K562 (cell line): ENCODE data around the gene SLC35G6.

Source experiments
- ARID3B ChIP-seq: fragments of 250-450 bp; sonication (Bioruptor Pico); IDR thresholded peaks from 2 replicates; pipeline ENCODE4 v1.4.0; 2020; ENCODE audit warnings: borderline replicate concordance
- C11orf30 ChIP-seq: fragments of 450-650 bp; IDR thresholded peaks from 2 replicates; pipeline ENCODE4 v1.6.1; 2016; ENCODE audit warnings: low read depth, mild to moderate bottlenecking
- CHD2 ChIP-seq: IDR thresholded peaks from 2 replicates; pipeline ENCODE4 v1.6.1; 2011; ENCODE audit warnings: low read depth, low read length
- EP300 ChIP-seq: IDR thresholded peaks from 2 replicates; pipeline ENCODE4 v1.6.1; 2012; ENCODE audit warnings: low read length, improper control_type of control experiment
- ETV6 ChIP-seq, 3 experiments: fragments of 150-350 bp in 1 of 3; sonication (generic) in 1 of 3; formaldehyde crosslinking in 1 of 3; IDR thresholded peaks; 2 replicates each; pipeline versions ENCODE4 v1.6.1 to v1.8.0; 2014 to 2022; ENCODE audit warnings: borderline replicate concordance in 2 of 3, low read depth in 2 of 3, antibody characterized with exemption in 1 of 3, low read length in 1 of 3, mild to moderate bottlenecking in 1 of 3, missing genetic modification reagents in 1 of 3
- EZH2 ChIP-seq: IDR thresholded peaks from 2 replicates; pipeline ENCODE4 v1.6.1; 2012; ENCODE audit warnings: low read depth, mild to moderate bottlenecking, inconsistent platforms, low read length, borderline replicate concordance
- MAZ ChIP-seq, 2 experiments: fragments of 450-650 bp in 1 of 2; sonication (generic) in 1 of 2; formaldehyde crosslinking; IDR thresholded peaks in 1 of 2; conservative IDR thresholded peaks in 1 of 2; 2 replicates each; pipeline versions ENCODE4 v1.4.0 to v1.5.0; 2020; ENCODE audit warnings: mild to moderate bottlenecking in 1 of 2, missing genetic modification reagents in 1 of 2
- POLR2A ChIP-seq: fragments of 450-650 bp; conservative IDR thresholded peaks from 2 replicates; pipeline ENCODE4 v1.6.1; 2016
- RFX1 ChIP-seq: fragments of 450-650 bp; IDR thresholded peaks from 2 replicates; pipeline ENCODE4 v1.6.1; 2016; ENCODE audit warnings: mild to moderate bottlenecking, moderate library complexity
- SAFB2 ChIP-seq: fragments of 200-400 bp; formaldehyde crosslinking; IDR thresholded peaks from 2 replicates; pipeline ENCODE4 v1.6.1; 2018; ENCODE audit warnings: borderline replicate concordance, low read length, low read depth, moderate library complexity; ENCODE audit not compliant: severe bottlenecking
- ZBTB1 ChIP-seq: sonication (generic); formaldehyde crosslinking; IDR thresholded peaks from 2 replicates; pipeline ENCODE4 v1.8.1; 2023; ENCODE audit warnings: missing genetic modification reagents, low read depth, mild to moderate bottlenecking, borderline replicate concordance
- ZNF146 ChIP-seq: IDR thresholded peaks from one replicate; pipeline ENCODE4 v1.6.1; 2018; ENCODE audit warnings: missing compliant biosample characterization; ENCODE audit not compliant: unreplicated experiment
- ZNF695 ChIP-seq: fragments of 450-650 bp; formaldehyde crosslinking; IDR thresholded peaks from 2 replicates; pipeline ENCODE4 v1.4.0; 2020; ENCODE audit warnings: mild to moderate bottlenecking, moderate library complexity

GRCh38 chr17:7475764-7476422 is 5.4 kb upstream of the SLC35G6 start:
- TF ChIP-seq C11orf30 (no peak), MAZ (CRISPR knock-in tag; conservative IDR thresholded peaks at IDR 0.05 in 1 of 2, IDR thresholded peaks at IDR 0.05 in 1 of 2) (no peak), ZBTB1 (CRISPR knock-in tag) (no peak), RFX1 (no peak), EP300 (peak; percentile 54; the same call in 1 of the 2 replicates), ZNF146 (CRISPR knock-in tag) (no peak), CHD2 (no peak), ZNF695 (CRISPR knock-in tag) (no peak), EZH2 (no peak), SAFB2 (no peak), ARID3B (CRISPR knock-in tag) (no peak), POLR2A (no peak), ETV6 (IDR thresholded peaks at IDR 0.05; ENCODE audit: borderline replicate concordance in 1 of 2, low read depth in 2 of 2, low read length in 1 of 2) (no peak), ETV6 (CRISPR knock-in tag; IDR thresholded peaks at IDR 0.05; ENCODE audit: borderline replicate concordance) (no peak)
